ENCODE data around the gene RNF150. TPM values are rescaled to one million over a fixed set of nuclear protein-coding genes. Genes with fewer than 3 reads are reported as not detected.

Gene RNF150
- total and polyA plus RNA-seq, 2 of the 4 experiments (the other 2 are of a cell fraction) = 6.2 to 18.1 TPM

GRCh38 chr4:141016117-141016798 is 117.0 kb downstream of the RNF150 start:
- in situ Hi-C loops (cut with MboI; ENCODE audit: low sequenced_read_pairs) (no loop called here), intact Hi-C loops (cut with micrococcal nuclease) (no loop called here), dilution Hi-C loops (cut with HindIII; ENCODE audit: low sequenced_read_pairs, unreplicated experiment) (no loop called here)
- no peak overlapping the region for H3K4me3 ChIP-seq (ENCODE audit: insufficient read depth, low read depth, low read length)
- H3K27me3 ChIP-seq (ENCODE audit: control insufficient read depth, insufficient read depth, low read length) = no peaks in the 10 kb centered on the region
- no peak overlapping the region for H2BK5ac ChIP-seq (ENCODE audit: low read depth, low read length, poor library complexity, severe bottlenecking)
- no peak overlapping the region for H3K4me2 ChIP-seq (ENCODE audit: low read depth, low read length)
- H2BK120ac ChIP-seq (ENCODE audit: low read depth, low read length) = no peak overlapping the region
- no peak overlapping the region for H3K14ac ChIP-seq (replicated peaks; ENCODE audit: low read depth, low read length)
- no peak overlapping the region for H2AK9ac ChIP-seq (replicated peaks; ENCODE audit: low read depth, low read length, poor library complexity)
- no peak overlapping the region for H3K18ac ChIP-seq (ENCODE audit: low read depth, low read length)
- no peaks in the 10 kb centered on the region for H3K4me1 ChIP-seq (ENCODE audit: control insufficient read depth, insufficient read depth, low read length)
- H4K8ac ChIP-seq (ENCODE audit: low read depth in 2 of 2, low read length in 2 of 2) = no peak overlapping the region
- DNase-seq (no peak), ATAC-seq (ENCODE audit: low read depth) (no peak)
- H2AK5ac ChIP-seq (ENCODE audit: low read depth, low read length) = no peak overlapping the region
- TF ChIP-seq ELK1 (IDR thresholded peaks at IDR 0.05; ENCODE audit: borderline replicate concordance, low read depth, low read length) (no peak), BHLHE40 (IDR thresholded peaks at IDR 0.05; ENCODE audit: low read depth, low read length) (no peak), RAD21 (IDR thresholded peaks at IDR 0.05; ENCODE audit: low read length) (no peak)
- H4K20me1 ChIP-seq (ENCODE audit: insufficient read depth, low read length) = no peaks in the 10 kb centered on the region
- H3K27ac ChIP-seq (ENCODE audit: insufficient read depth, low read length) = no peak overlapping the region
- no peak overlapping the region for H2BK20ac ChIP-seq (ENCODE audit: low read depth, low read length)
- CTCF ChIA-PET = no interaction called here
- H2AFZ ChIP-seq (replicated peaks; ENCODE audit: low read length, poor library complexity) = no peak overlapping the region
- no peak overlapping the region for H3K56ac ChIP-seq (ENCODE audit: extremely low read depth, insufficient read depth, low read length)
- H3K23ac ChIP-seq (ENCODE audit: low read depth, low read length) = no peak overlapping the region
- no peak overlapping the region for H4K5ac ChIP-seq (ENCODE audit: low read depth, low read length)
- H3K9me3 ChIP-seq (ENCODE audit: control insufficient read depth, insufficient read depth, low read length) = no peaks in the 10 kb centered on the region
- no peak overlapping the region for H2BK15ac ChIP-seq (ENCODE audit: low read depth, low read length)
- H3K9ac ChIP-seq (ENCODE audit: low read depth, low read length) = no peak overlapping the region
- no peak overlapping the region for H4K91ac ChIP-seq (ENCODE audit: insufficient read depth, low read depth, low read length)
- no peaks in the 10 kb centered on the region for H3K36me3 ChIP-seq (ENCODE audit: control insufficient read depth, insufficient read depth, low read length)
- H3K4ac ChIP-seq (ENCODE audit: low read depth, low read length) = no peak overlapping the region
- BruUV-seq (replicated peaks) = no TSS peak
- no peaks in the 10 kb centered on the region; the same call in 1 of the 2 replicates for H3K9me1 ChIP-seq (ENCODE audit: insufficient read depth, low read length)
- no peaks in the 10 kb centered on the region for H3K79me1 ChIP-seq (ENCODE audit: low read depth in 1 of 2, low read length in 2 of 2)
- 100% methylated on average over 3 of the region's 8 CpGs; no CpG with 5 or more reads in 1 of the 2 experiments for WGBS, 2 experiments (ENCODE audit: extremely low coverage in 2 of 2, insufficient read length in 1 of 2)
- POLR2A ChIA-PET (ENCODE audit: unreplicated experiment) = no interaction called here
